ENCODE data around the gene CCDC34. TPM values are rescaled to one million over a fixed set of nuclear protein-coding genes. Genes with fewer than 3 reads are reported as not detected.

Gene CCDC34
- total RNA-seq, 1 experiment from 2014 or later: 18.7 TPM

- Histone ChIP-seq H2AFZ (ENCODE audit: low read depth, low read length, poor library complexity, severe bottlenecking) (no peak overlapping the region), H3K4me3 (replicated peaks in 1 of 2; ENCODE audit: low read depth in 1 of 2, low read length in 2 of 2) (no peak overlapping the region), H3K27ac (ENCODE audit: low read depth, low read length) (no peak overlapping the region), H3K4me2 (ENCODE audit: low read length) (no peak overlapping the region), H3K9ac (ENCODE audit: low read length) (no peak overlapping the region), H3K9me3 (ENCODE audit: control insufficient read depth in 1 of 2, insufficient read depth in 1 of 2, low read depth in 1 of 2, low read length in 2 of 2) (no peaks in the 10 kb centered on the region), H4K20me1 (ENCODE audit: insufficient read depth) (no peaks in the 10 kb centered on the region), H3K4me1 (ENCODE audit: control insufficient read depth in 1 of 2, insufficient read depth in 2 of 2, low read length in 2 of 2) (no peaks in the 10 kb centered on the region), H3K9me2 (ENCODE audit: insufficient read depth) (no peaks in the 10 kb centered on the region), H3K36me3 (ENCODE audit: control insufficient read depth in 1 of 2, insufficient read depth in 2 of 2, low read length in 2 of 2) (0 out of 4 replicates have a peak, but pooled peaks cover 0 to 2% of the 10 kb centered on the region in 2 experiments), H3K27me3 (ENCODE audit: insufficient read depth, low read length) (no peaks in the 10 kb centered on the region), H3K79me2 (ENCODE audit: insufficient read depth, low read length) (no peaks in the 10 kb centered on the region)
- DNase-seq (ENCODE audit: low read depth, low spot score) (no peak), ATAC-seq (no peak)
- POLR2A ChIA-PET: no interaction called here
- RAD21 ChIA-PET (ENCODE audit: low non-redundant PET in 1 of 2, low total read pairs in 2 of 2, uncharacterized antibody in 2 of 2, unreplicated experiment in 2 of 2): no interaction called here
- TF ChIP-seq EZH2phosphoT487 (IDR thresholded peaks at IDR 0.05; ENCODE audit: borderline replicate concordance) (no peak), SP1 (IDR thresholded peaks at IDR 0.05; ENCODE audit: low read depth) (no peak), ZFX (IDR thresholded peaks at IDR 0.05) (no peak), CEBPB (IDR thresholded peaks at IDR 0.05; ENCODE audit: low read depth) (no peak), ZBTB33 (IDR thresholded peaks at IDR 0.05; ENCODE audit: extremely low read depth, insufficient replicate concordance, low read length) (no peak), SRF (IDR thresholded peaks at IDR 0.05; ENCODE audit: low read depth) (no peak), ATF3 (IDR thresholded peaks at IDR 0.05) (no peak), FOSL1 (IDR thresholded peaks at IDR 0.05; ENCODE audit: low read depth) (no peak), JUND (IDR thresholded peaks at IDR 0.05) (no peak), CTCF (IDR thresholded peaks at IDR 0.05 in 2 of 3, conservative IDR thresholded peaks at IDR 0.05 in 1 of 3; ENCODE audit: borderline replicate concordance in 1 of 3, insufficient read depth in 1 of 3, low read depth in 2 of 3, low read length in 2 of 3) (no peak), POLR2AphosphoS5 (IDR thresholded peaks at IDR 0.05; ENCODE audit: low read depth, low read length) (no peak), MAX (IDR thresholded peaks at IDR 0.05) (no peak), YY1 (IDR thresholded peaks at IDR 0.05; ENCODE audit: extremely low read depth, insufficient replicate concordance, low read depth, low read length) (no peak), ELF1 (IDR thresholded peaks at IDR 0.05; ENCODE audit: borderline replicate concordance, low read depth) (no peak), REST (IDR thresholded peaks at IDR 0.05; ENCODE audit: low read depth) (no peak), RAD21 (IDR thresholded peaks at IDR 0.05; ENCODE audit: low read depth) (no peak), POLR2A (IDR thresholded peaks at IDR 0.05; ENCODE audit: borderline replicate concordance, extremely low read depth, insufficient read depth, insufficient read length) (no peak), SIN3A (IDR thresholded peaks at IDR 0.05; ENCODE audit: low read depth) (no peak), EGR1 (IDR thresholded peaks at IDR 0.05; ENCODE audit: low read depth) (no peak), CBX3 (IDR thresholded peaks at IDR 0.05; ENCODE audit: low read depth) (no peak)
- intact Hi-C loops (cut with micrococcal nuclease): no loop called here
- BruUV-seq (replicated peaks): no TSS peak
- CTCF ChIA-PET: no interaction called here
Observed at GRCh38 chr11:27352781-27353180, 10.2 kb downstream of the CCDC34 start.

All from HCT116 (cell line).